ENCODE measurements around the gene TMEM253. TPM values are rescaled to one million over a fixed set of nuclear protein-coding genes. Genes with fewer than 3 reads are reported as not detected.

The TMEM253 gene
- total RNA-seq (2014; rRNA removed; shearing (Covaris generic)): not detected in 2 replicates

DNA sequence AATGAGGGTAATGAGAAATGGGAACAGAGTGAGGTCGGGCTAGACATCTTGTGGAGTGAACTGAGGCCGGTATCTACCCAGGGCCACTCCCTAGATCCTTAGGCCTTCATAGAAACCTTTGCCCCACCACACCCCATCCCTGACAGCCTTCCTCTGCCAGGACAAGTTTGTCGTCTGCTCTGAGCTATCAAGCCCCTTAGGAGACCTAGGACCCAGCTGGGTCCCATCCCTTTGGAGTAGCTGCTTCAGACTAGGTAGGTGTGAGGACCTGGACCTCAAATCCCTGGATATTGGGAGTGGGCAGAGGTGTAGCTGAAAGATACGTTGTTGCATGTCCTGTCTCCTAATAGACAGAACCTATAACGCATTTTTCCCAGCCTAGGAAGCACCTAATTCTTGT lies at the start of gene TMEM253:
TMEM253 (plus strand) TSS at position 136 of the 400 bp plus-strand sequence. CDS start 278 bp downstream, outside the sequence.
- DNase-seq: no peak
- Histone ChIP-seq H3K27me3 (no peaks in the 10 kb centered on the region), H3K27ac (no peak within 1 kb of the TSS), H3K4me1 (peaks cover 14% of the 10 kb centered on the region), H3K9me3 (replicated peaks) (no peaks in the 10 kb centered on the region), H3K4me3 (no peak within 1 kb of the TSS), H3K36me3 (no peaks in the 10 kb centered on the region)

DNA sequence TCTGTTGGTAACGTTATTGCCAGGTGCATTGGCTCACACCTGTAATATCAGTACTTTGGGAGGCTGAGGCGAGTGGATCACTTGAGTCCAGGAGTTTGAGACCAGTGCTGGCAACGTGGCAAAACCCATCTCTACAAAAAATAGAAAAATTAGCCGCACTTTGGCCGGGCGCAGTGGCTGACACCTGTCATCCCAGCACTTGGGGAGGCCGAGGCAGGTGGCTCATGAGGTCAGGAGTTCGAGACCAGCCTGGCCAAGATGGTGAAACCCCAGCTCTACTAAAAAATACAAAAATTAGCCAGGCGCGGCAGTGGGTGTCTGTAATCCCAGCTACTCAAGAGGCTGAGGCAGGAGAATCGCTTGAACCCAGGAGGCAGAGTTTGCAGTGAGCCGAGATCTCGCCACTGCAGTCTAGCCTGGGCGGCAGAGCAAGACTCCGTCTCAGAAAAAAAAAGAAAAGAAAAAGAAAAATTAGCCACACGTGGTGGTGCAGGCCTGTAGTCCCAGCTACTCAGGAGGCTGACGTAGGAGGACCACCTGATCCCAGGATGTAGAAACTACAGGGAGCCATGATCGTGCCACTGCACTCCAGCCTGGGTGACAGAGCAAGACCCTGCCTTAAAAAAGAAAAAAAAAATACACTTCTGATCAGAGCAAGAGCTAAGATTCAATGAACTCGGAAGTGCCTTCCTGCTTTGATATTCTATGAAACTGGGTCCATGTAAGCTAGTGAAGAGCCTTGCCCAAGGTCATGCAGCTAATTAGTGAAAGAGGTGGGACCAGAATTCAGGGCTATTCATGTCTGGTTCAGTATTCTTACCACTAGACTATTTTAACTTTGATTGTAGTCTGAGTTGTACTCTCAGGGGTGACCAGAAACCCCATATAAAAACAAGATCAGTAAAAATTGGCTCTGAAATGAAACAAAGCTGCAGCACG lies 47.4 kb upstream of the TMEM253 start:
- H3K27me3 ChIP-seq: peaks cover 4% of the 10 kb centered on the region; the same call in 1 of the 2 replicates
- H3K9me3 ChIP-seq (replicated peaks): no peaks in the 10 kb centered on the region
- H3K4me1 ChIP-seq: no peaks in the 10 kb centered on the region
- no peaks in the 10 kb centered on the region for H3K36me3 ChIP-seq
- DNase-seq: no peak
- no peak overlapping the region for H3K4me3 ChIP-seq
- H3K27ac ChIP-seq: no peak overlapping the region

DNA sequence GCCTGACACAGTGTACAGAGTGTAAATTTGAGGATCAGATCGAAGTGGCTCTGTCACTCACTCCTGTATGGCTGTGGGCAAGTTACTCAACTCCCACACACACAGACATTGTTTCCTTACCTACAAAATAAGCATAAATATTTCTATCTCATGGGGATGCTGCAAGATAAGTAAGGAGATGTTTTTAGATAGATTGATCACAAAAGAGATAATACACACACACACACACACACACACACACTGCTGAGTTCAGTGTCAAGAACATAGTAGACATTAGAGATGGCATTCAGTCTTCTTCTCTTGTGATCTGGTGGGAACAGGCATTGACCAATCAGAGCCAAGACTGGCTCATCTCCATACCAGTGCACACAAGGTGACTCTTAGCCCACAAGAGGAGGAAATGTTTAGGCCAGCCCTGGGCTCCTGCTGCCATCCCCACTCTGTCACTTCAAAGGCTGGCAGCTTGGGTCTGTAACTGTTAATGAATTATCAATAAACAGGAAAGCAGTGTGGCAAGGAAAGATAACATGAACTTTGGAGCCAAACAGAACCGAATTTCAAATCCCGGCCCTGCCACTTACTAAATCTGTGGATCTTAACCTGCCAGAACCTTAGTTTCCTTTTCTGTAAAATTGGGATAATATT lies 46.6 kb upstream of the TMEM253 start:
- Histone ChIP-seq H3K27me3 (peaks cover 4% of the 10 kb centered on the region; the same call in 1 of the 2 replicates), H3K4me3 (no peak overlapping the region), H3K4me1 (no peaks in the 10 kb centered on the region), H3K9me3 (replicated peaks) (no peaks in the 10 kb centered on the region), H3K36me3 (no peaks in the 10 kb centered on the region), H3K27ac (no peak overlapping the region)
- no peak for DNase-seq

DNA sequence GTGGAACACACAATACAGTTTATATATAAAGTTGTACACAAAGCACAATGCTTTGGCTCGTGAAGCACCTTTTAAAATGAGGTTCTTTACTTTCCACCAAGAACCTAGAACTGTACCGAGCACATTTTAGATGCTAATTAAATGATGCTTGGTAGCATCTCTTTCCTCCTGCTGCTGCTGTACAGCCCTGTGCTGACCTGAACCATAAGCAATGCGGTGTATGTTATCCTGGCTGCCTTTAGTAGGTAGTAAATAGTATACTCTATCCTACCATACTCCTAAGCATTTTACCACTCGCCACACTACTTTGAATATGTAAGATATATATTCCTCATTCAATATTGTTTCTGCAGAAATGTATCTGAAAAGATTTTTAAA lies 46.1 kb upstream of the TMEM253 start:
- Histone ChIP-seq H3K27ac (no peak overlapping the region), H3K4me3 (no peak overlapping the region), H3K9me3 (replicated peaks) (no peaks in the 10 kb centered on the region), H3K36me3 (no peaks in the 10 kb centered on the region), H3K4me1 (no peaks in the 10 kb centered on the region), H3K27me3 (peaks cover 4% of the 10 kb centered on the region; the same call in 1 of the 2 replicates)
- no peak for DNase-seq

DNA sequence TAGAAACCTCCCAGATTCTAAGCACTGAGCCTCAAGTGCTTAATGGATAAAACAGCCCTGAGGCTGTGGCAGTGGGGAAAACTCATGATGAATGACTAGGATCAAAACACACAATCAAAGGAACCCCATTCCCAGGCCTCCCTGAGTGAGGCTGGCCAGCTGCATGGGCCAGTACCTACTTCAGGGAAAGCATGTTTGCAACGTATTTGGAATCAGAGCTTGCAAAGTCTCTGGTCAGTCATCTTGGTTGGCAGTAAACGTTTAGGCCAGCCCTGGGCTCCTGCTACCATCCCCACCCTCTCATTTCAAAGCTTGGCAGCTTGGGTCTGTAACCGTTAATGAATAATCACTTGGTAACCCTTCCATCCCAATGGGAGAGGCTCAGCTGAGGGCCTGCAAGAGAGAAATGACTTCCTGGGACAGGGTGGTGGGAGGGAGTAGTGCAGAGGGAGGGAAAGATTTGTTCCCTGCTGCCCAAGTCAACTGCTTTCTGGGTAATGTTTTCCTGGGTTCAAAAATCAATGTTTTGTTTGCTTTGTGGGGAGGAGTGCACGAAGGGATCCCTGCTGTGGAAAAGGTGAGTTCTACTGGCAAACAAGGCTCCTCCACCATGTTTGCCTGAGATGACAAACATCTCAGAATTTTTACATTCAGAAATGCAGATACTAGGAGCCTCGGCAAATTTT lies 45.3 kb upstream of the TMEM253 start:
- Histone ChIP-seq H3K4me3 (no peak overlapping the region), H3K27ac (no peak overlapping the region), H3K4me1 (no peaks in the 10 kb centered on the region), H3K27me3 (peaks cover 5% of the 10 kb centered on the region; the same call in 1 of the 2 replicates), H3K9me3 (replicated peaks) (no peaks in the 10 kb centered on the region), H3K36me3 (no peaks in the 10 kb centered on the region)
- no peak for DNase-seq

DNA sequence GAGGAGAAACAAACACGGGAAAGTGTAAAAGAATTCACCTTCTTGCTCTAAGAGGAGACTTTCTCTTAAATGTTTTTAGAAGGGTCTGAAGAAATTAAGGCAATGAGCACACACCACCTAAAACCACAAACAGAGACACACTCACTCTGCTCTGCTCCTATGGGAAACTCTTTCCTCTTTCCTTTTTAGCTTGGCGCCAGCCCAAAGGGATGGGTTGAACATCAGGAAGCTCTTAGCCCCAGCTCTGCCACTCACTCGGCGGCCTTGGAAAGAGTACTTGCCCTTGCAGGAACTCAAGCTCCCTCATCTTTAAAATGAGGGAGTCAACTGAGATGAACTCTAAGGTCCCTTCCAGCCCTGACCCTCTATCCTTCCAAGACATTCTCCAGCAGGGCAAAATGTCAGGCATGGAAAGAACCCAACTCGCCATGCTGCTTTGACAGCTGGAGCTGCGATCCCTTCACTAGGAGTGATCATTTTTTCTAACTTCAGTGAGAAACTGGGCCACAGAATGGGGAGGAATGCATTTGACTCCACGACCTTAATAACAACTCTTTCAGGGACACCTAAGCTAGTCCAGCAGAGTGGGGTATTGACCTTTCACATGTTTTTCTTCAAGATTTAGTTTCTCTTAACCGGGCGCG lies 44.2 kb upstream of the TMEM253 start:
- Histone ChIP-seq H3K27ac (no peak overlapping the region), H3K4me3 (no peak overlapping the region), H3K36me3 (no peaks in the 10 kb centered on the region), H3K4me1 (no peaks in the 10 kb centered on the region), H3K9me3 (replicated peaks) (no peaks in the 10 kb centered on the region), H3K27me3 (peaks cover 8% of the 10 kb centered on the region; the same call in 1 of the 2 replicates)
- DNase-seq: no peak

- Histone ChIP-seq H3K27ac (no peak within 1 kb of the TSS), H3K9me3 (replicated peaks) (no peaks in the 10 kb centered on the region), H3K4me3 (no peak within 1 kb of the TSS), H3K4me1 (no peaks in the 10 kb centered on the region), H3K27me3 (peaks cover 12% of the 10 kb centered on the region; the same call in 1 of the 2 replicates), H3K36me3 (no peaks in the 10 kb centered on the region)
- DNase-seq: no peak
Measured at GRCh38 chr14:21057803-21058675, 42.8 kb upstream of the TMEM253 start, which contains the start of gene RNASE8. RNASE8 (plus strand) TSS chr14:21057822; CDS start chr14:21057893, 71 bp downstream.

DNA sequence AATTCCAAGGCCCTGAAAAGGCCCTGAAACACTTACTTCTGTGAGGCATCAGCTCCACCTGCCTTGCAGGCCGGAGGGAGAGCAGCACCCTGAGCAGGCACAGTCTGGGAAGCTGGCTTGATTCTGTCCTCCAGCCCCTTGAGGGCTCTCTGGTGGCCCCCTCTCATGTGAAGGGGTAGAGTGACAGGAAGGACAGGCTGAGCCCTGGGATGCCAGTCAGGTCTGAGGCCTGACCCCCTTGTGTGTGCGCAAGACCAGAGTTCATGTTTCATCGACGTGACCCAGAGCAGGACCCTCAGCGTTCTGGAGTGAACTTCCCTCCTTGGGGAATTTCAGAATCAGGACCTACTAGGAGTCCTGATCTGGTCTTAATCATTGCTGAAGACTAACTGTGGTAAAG lies 42.0 kb upstream of the TMEM253 start:
- no peak overlapping the region for H3K4me3 ChIP-seq
- no peaks in the 10 kb centered on the region for H3K36me3 ChIP-seq
- no peak for DNase-seq
- H3K27me3 ChIP-seq: peaks cover 12% of the 10 kb centered on the region; the same call in 1 of the 2 replicates
- H3K4me1 ChIP-seq: no peaks in the 10 kb centered on the region; the same call in 1 of the 2 replicates
- H3K9me3 ChIP-seq (replicated peaks): no peaks in the 10 kb centered on the region
- H3K27ac ChIP-seq: no peak overlapping the region

DNA sequence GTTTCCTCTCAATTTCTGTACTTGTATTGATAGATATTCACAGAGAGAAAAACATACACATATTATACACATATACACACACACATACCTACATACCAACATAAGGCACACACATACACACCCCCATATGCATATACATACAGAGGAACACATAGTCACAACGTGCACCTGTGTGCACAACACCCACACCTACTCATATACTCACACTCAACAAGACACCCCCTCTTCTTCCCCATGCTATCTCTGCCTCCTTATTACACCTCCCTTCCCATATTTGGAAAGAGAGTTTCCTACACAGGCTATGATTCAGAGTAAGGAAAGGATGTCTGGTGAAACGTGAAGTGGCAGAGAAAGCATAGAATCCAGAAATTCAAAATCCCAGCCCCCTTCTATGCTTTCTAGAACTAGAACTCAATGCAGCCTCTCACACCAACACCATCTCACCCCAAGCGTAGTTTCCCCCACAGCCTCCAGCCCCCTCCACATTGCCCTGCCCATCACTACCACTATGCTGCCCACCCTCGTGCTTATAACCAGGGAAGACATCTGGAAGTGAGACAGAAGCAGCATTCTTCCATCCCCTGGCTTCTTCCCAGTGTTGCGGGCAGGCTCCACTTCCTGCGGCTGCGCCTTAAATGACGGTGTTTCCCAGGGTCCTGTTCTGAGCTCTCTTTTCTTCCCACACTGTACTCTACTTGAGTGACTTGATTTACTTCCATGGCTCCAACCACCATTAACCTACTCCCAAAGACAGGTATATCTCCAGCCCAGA lies 40.8 kb upstream of the TMEM253 start:
- Histone ChIP-seq H3K9me3 (replicated peaks) (no peaks in the 10 kb centered on the region), H3K4me1 (no peaks in the 10 kb centered on the region; the same call in 1 of the 2 replicates), H3K27ac (no peak overlapping the region)

GRCh38 chr14:21060614-21061346 lies 40.1 kb upstream of the TMEM253 start:
- Histone ChIP-seq H3K4me3 (no peak overlapping the region), H3K27me3 (0 out of 2 replicates have a peak, but pooled peaks cover 8% of the 10 kb centered on the region), H3K9me3 (replicated peaks) (no peaks in the 10 kb centered on the region), H3K36me3 (no peaks in the 10 kb centered on the region), H3K27ac (no peak overlapping the region), H3K4me1 (no peaks in the 10 kb centered on the region; the same call in 1 of the 2 replicates)
- no peak for DNase-seq

More for the DNA sequence above, 40.8 kb upstream of the TMEM253 start:
- Histone ChIP-seq H3K27me3 (0 out of 2 replicates have a peak, but pooled peaks cover 8% of the 10 kb centered on the region), H3K4me3 (no peak overlapping the region), H3K36me3 (no peaks in the 10 kb centered on the region)
- DNase-seq: no peak

DNA sequence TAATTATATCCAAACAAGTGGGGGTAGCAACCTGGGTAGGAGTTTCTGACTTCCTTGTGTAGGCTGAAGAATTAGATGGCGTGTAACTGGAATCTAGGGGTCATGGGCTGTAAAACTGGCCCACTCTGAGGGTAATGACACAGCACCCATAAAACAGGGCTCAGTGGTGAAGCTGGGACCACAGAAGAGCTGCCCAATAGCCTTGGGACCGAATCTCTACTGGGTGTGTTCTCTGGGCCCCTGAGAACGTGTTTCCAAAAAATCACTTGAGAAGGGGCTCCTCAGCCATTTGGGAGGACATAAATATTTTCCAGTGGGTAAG lies 39.6 kb upstream of the TMEM253 start:
- no peak for DNase-seq
- Histone ChIP-seq H3K27me3 (0 out of 2 replicates have a peak, but pooled peaks cover 8% of the 10 kb centered on the region), H3K9me3 (replicated peaks) (no peaks in the 10 kb centered on the region), H3K4me3 (no peak overlapping the region), H3K27ac (no peak overlapping the region), H3K36me3 (no peaks in the 10 kb centered on the region), H3K4me1 (no peaks in the 10 kb centered on the region; the same call in 1 of the 2 replicates)

DNA sequence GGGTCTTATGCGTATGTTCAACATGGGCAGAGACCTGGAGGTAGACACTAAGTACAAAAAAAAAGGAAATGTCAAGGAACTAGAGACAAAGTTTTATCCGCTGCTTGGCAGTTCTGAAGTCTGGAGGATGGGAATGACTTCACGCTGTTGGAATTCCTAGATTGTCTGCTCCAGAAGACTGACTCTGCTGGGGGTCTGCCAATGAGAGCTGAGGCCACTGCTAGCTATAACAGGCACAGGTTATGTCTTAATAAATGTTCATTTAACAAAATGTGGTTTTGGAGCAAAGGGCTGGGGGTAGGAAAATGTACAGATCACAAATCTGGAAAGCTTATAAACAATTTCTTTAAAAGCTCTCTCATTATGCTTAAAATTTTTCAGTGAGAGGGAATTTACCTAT lies 37.4 kb upstream of the TMEM253 start:
- Histone ChIP-seq H3K4me3 (no peak overlapping the region), H3K27me3 (0 out of 2 replicates have a peak, but pooled peaks cover 8% of the 10 kb centered on the region), H3K4me1 (no peaks in the 10 kb centered on the region; the same call in 1 of the 2 replicates), H3K27ac (no peak overlapping the region), H3K9me3 (replicated peaks) (no peaks in the 10 kb centered on the region), H3K36me3 (no peaks in the 10 kb centered on the region)
- peak in 1 of 2 experiments; percentile 18 for DNase-seq

Data from SJCRH30 (cell line).